GM12878 (cell line): ENCODE data around the gene TEX54. TPM values are rescaled to one million over a fixed set of nuclear protein-coding genes. Genes with fewer than 3 reads are reported as not detected.

Source experiments
- ATAC-seq: fragments of 200-7000 bp; cut with Tn5 transposase; 3 replicates; pipeline ENCODE4 v1.9.1; 2020; ENCODE audit warnings: mild to moderate bottlenecking, moderate library complexity
- BruUV-seq: library from RNA; stranded (reverse); fragments of 400-500 nt; replicated peaks from 2 replicates; lab custom pipeline; 2021; lab: Mats Ljungman, UMichigan
- CTCF ChIA-PET: fragments of 300-600 bp; sonication (Branson Sonifier 250); formaldehyde crosslinking; extraction: SDS; loops from one replicate; lab custom pipeline; 2021; ENCODE audit warnings: inconsistent platforms; lab: Yijun Ruan, JAX
- POLR2A ChIA-PET: fragments of 350-600 bp; formaldehyde crosslinking; extraction: SDS; loops from one replicate; lab custom pipeline; 2021; ENCODE audit warnings: inconsistent platforms; lab: Charles Lee
- RAD21 ChIA-PET: fragments of 300-600 bp; sonication (Branson Sonifier 250); formaldehyde crosslinking; loops from one replicate; lab custom pipeline; 2023; ENCODE audit warnings: antibody characterized with exemption; ENCODE audit not compliant: unreplicated experiment; lab: Charles Lee
- SMC1A ChIA-PET: fragments of 300-600 bp; sonication (Branson Sonifier 250); formaldehyde crosslinking; loops from one replicate; lab custom pipeline; 2023; ENCODE audit not compliant: unreplicated experiment, uncharacterized antibody; lab: Charles Lee
- DNase-seq: peaks from one replicate; pipeline ENCODE4 v3.0.0-alpha.2; 2011; ENCODE audit warnings: low read depth, low spot score
- FAIRE-seq: peaks from 3 replicates; lab custom pipeline; 2011; peaks lifted over from hg19 to GRCh38; lab: Jason Lieb, UNC
- H2AFZ ChIP-seq: 2 replicates; pipeline ENCODE4 v1.6.0; 2011; ENCODE audit warnings: low read depth, low read length, control low read depth; ENCODE audit not compliant: control insufficient read depth
- H3K27ac ChIP-seq: 2 replicates; pipeline ENCODE4 v1.5.1; 2011; ENCODE audit warnings: control low read depth; ENCODE audit not compliant: control insufficient read depth, insufficient read depth
- H3K27me3 ChIP-seq, 2 experiments: replicated peaks in 1 of 2; 2 replicates each; pipeline versions ENCODE4 v1.6.0 to v1.6.1; 2011; ENCODE audit warnings: low read length in 1 of 2; ENCODE audit not compliant: control insufficient read depth in 2 of 2, insufficient read depth in 2 of 2
- H3K36me3 ChIP-seq, 2 experiments: 2 replicates each; pipeline ENCODE4 v1.5.1; 2011; ENCODE audit warnings: low read length in 1 of 2; ENCODE audit not compliant: control insufficient read depth in 2 of 2, insufficient read depth in 2 of 2
- H3K4me1 ChIP-seq: 2 replicates; pipeline ENCODE4 v1.6.1; 2011; ENCODE audit warnings: mild to moderate bottlenecking, low read length, moderate library complexity, mixed read lengths; ENCODE audit not compliant: control insufficient read depth, insufficient read depth
- H3K4me2 ChIP-seq: 2 replicates; pipeline ENCODE4 v1.6.0; 2011; ENCODE audit warnings: control low read depth; ENCODE audit not compliant: control insufficient read depth, insufficient read depth
- H3K4me3 ChIP-seq: fragments of 200-600 bp; sonication (generic); 2 replicates; pipeline ENCODE4 v1.5.1; 2016
- H3K79me2 ChIP-seq: 2 replicates; pipeline ENCODE4 v1.6.0; 2011; ENCODE audit warnings: low read length; ENCODE audit not compliant: control insufficient read depth, insufficient read depth
- H3K9ac ChIP-seq: 2 replicates; pipeline ENCODE4 v1.8.0; 2011; ENCODE audit warnings: low read length, control low read depth, mixed read lengths; ENCODE audit not compliant: control insufficient read depth, insufficient read depth
- H3K9me3 ChIP-seq: replicated peaks from 3 replicates; pipeline ENCODE4 v1.5.1; 2011; ENCODE audit warnings: mild to moderate bottlenecking, low read length; ENCODE audit not compliant: control insufficient read depth, insufficient read depth
- H4K20me1 ChIP-seq: 2 replicates; pipeline ENCODE4 v1.6.0; 2011; ENCODE audit not compliant: control insufficient read depth, insufficient read depth
- EED ChIP-seq: sonication (generic); IDR thresholded peaks from 2 replicates; pipeline ENCODE4 v1.6.1; 2016; ENCODE audit warnings: antibody characterized with exemption, low read depth
- HDAC6 ChIP-seq: fragments of 200-600 bp; sonication (generic); IDR thresholded peaks from one replicate; pipeline ENCODE4 v1.8.0; 2017; ENCODE audit warnings: antibody characterized with exemption; ENCODE audit not compliant: unreplicated experiment
- IRF4 ChIP-seq: IDR thresholded peaks from 2 replicates; pipeline ENCODE4 v1.6.1; 2011; ENCODE audit warnings: low read depth, low read length
- KLF5 ChIP-seq: fragments of 450-650 bp; IDR thresholded peaks from 2 replicates; pipeline ENCODE4 v1.6.1; 2014; ENCODE audit warnings: mild to moderate bottlenecking; ENCODE audit not compliant: partially characterized antibody
- NBN ChIP-seq: fragments of 450-650 bp; IDR thresholded peaks from 2 replicates; pipeline ENCODE4 v1.6.1; 2016
- RUNX3 ChIP-seq: IDR thresholded peaks from 2 replicates; pipeline ENCODE4 v1.6.1; 2012; ENCODE audit warnings: low read length, inconsistent platforms
- SIX5 ChIP-seq: IDR thresholded peaks from 2 replicates; pipeline ENCODE4 v1.6.1; 2011; ENCODE audit warnings: mild to moderate bottlenecking, low read depth, low read length, moderate library complexity; ENCODE audit not compliant: severe bottlenecking
- SUPT20H ChIP-seq: IDR thresholded peaks from 2 replicates; pipeline ENCODE4 v1.6.1; 2011; ENCODE audit warnings: low read depth, mild to moderate bottlenecking, low read length, moderate library complexity, borderline replicate concordance; ENCODE audit not compliant: control insufficient read depth
- WGBS: methylation state at CpG from one replicate; pipeline ENCODE4 v1.1.6; 2016; ENCODE audit warnings: low lambda C conversion rate; ENCODE audit not compliant: insufficient replicate concordance, insufficient coverage; ENCODE audit errors: missing lambda C conversion rate; 5-methylcytosine and 5-hydroxymethylcytosine counted together
- in situ Hi-C: fragments of 300-500 bp; cut with MboI; formaldehyde crosslinking; loops from 9 replicates; pipeline ENCODE4 v1.14.3; 2018; ENCODE audit warnings: mixed read lengths
- intact Hi-C: fragments of 100-400 bp; cut with micrococcal nuclease; formaldehyde crosslinking; loops from one replicate; pipeline ENCODE4 v1.14.2; 2022; ENCODE audit not compliant: unreplicated experiment
- polyA plus RNA-seq, 11 experiments: library from polyadenylated mRNA; depleted of rRNA in 4 of 11; unstranded in 6 of 11; stranded (reverse) in 5 of 11; fragments of >200 nt; fragmentation: Nextera tagmentation in 4 of 11; fragmentation: Illumina TruSeq in 1 of 11; extraction: Ambion mirVana in 4 of 11; extraction: Trizol in 1 of 11; gene quantifications; 1 replicate in 1 of 11; 2 replicates in 10 of 11; pipeline versions ENCODE4 v1.2.1 to v1.2.3, GENCODE V29; 2011 to 2016; ENCODE audit warnings: inconsistent platforms in 2 of 11, missing spikeins in 2 of 11, low read depth in 1 of 11
- total RNA-seq, 4 experiments: library from RNA; depleted of rRNA in 3 of 4; stranded (reverse); fragments of >200 nt in 3 of 4; fragmentation: Illumina TruSeq in 1 of 4; extraction: Trizol in 1 of 4; gene quantifications; 2 replicates each; pipeline versions ENCODE4 v1.2.1 to v1.2.3, GENCODE V29; 2013 to 2021
- TF ChIP-seq, protein P1 (sequence below): fragments of 450-650 bp; formaldehyde crosslinking; IDR thresholded peaks from 2 replicates; pipeline ENCODE4 v1.4.0; 2020; ENCODE audit warnings: mild to moderate bottlenecking, moderate library complexity
- TF ChIP-seq, protein P2 (sequence below): IDR thresholded peaks from 2 replicates; pipeline ENCODE4 v1.6.1; 2011; ENCODE audit warnings: low read depth, low read length, improper control_type of control experiment, borderline replicate concordance
- TF ChIP-seq, protein P3 (sequence below): fragments of 150-350 bp; IDR thresholded peaks from 2 replicates; pipeline ENCODE4 v1.6.1; 2016; ENCODE audit warnings: low read depth, low read length

TEX54 gene
- total and polyA plus RNA-seq, 10 of the 15 experiments (the other 5 are each of a cell fraction or from before 2014, with no cell fraction given), result 0.38 to 0.68 (median 0.51) TPM; not detected in 7

DNA sequence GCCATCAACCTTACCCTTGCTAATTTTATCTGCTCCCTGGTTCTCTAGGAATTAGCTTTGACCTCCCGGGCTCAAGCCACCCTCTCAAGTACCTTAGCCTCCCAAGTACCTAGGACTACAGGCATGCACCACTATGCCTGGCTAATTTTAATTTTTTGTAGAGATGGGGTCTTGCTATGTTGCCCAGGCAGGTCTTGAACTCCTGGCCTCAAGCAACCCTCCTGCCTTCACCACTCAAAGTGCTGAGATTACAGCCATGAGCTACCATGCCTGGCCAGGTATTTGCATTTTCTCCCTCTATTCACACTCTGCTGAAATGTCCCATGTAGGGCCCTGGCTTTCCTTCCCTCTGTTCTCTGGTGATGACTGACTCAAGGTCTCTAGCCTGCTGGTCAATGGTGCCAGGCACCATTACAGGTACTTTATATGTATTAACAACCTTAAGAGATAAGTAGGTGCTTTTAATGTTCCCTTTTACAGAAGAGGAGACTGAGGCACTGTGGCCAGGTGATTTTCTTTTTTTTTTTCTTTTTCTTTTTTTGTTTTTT, 15.2 kb upstream of the TEX54 start (continued):
- TF ChIP-seq, protein P1, sequence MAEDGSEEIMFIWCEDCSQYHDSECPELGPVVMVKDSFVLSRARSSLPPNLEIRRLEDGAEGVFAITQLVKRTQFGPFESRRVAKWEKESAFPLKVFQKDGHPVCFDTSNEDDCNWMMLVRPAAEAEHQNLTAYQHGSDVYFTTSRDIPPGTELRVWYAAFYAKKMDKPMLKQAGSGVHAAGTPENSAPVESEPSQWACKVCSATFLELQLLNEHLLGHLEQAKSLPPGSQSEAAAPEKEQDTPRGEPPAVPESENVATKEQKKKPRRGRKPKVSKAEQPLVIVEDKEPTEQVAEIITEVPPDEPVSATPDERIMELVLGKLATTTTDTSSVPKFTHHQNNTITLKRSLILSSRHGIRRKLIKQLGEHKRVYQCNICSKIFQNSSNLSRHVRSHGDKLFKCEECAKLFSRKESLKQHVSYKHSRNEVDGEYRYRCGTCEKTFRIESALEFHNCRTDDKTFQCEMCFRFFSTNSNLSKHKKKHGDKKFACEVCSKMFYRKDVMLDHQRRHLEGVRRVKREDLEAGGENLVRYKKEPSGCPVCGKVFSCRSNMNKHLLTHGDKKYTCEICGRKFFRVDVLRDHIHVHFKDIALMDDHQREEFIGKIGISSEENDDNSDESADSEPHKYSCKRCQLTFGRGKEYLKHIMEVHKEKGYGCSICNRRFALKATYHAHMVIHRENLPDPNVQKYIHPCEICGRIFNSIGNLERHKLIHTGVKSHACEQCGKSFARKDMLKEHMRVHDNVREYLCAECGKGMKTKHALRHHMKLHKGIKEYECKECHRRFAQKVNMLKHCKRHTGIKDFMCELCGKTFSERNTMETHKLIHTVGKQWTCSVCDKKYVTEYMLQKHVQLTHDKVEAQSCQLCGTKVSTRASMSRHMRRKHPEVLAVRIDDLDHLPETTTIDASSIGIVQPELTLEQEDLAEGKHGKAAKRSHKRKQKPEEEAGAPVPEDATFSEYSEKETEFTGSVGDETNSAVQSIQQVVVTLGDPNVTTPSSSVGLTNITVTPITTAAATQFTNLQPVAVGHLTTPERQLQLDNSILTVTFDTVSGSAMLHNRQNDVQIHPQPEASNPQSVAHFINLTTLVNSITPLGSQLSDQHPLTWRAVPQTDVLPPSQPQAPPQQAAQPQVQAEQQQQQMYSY (CRISPR knock-in tag), result no peak
- no peak for TF ChIP-seq RUNX3
- TF ChIP-seq, all 136 proteins: peak for 0

DNA sequence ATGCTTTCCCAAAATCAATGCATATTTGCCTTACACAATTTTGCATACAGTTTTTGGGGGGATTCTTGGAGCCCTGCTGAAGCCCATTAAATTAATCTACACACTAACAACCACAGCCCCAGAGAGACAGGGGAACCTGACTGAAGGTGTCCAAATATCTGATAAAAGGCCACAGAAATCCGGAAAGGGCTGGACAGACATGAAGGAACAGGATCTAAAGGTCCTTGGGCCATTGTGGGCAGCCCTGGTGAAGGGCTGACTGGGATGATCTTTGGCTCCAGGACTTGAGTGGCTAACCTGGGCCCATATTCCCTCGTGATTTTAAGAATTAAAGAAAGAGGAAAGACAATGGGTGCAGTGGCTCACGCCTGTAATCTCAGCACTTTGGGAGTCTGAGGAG, 13.5 kb upstream of the TEX54 start:
- ChIA-PET SMC1A (interaction anchor here (0.9 kb wide), 1 partner anchor 9 kb away, joined by 4 read pairs; no protein-coding TSS in a partner anchor), RAD21 (no interaction called here), CTCF (no interaction called here), POLR2A (interaction anchor here (0.9 to 4.0 kb wide), 2 partner anchors 8 to 16 kb away, joined by 7 to 66 read pairs; no protein-coding TSS in a partner anchor)
- no peak for DNase-seq
- WGBS, result 4% methylated on average over 3 of the region's 3 CpGs
- Histone ChIP-seq H3K36me3 (no peaks in the 10 kb centered on the region), H2AFZ (no peak overlapping the region), H4K20me1 (no peaks in the 10 kb centered on the region), H3K4me1 (peaks cover 9% of the 10 kb centered on the region), H3K9me3 (no peaks in the 10 kb centered on the region), H3K4me3 (no peak overlapping the region), H3K27me3 (no peaks in the 10 kb centered on the region), H3K4me2 (no peak overlapping the region), H3K27ac (no peak overlapping the region), H3K9ac (no peak overlapping the region), H3K79me2 (no peaks in the 10 kb centered on the region)
- no peak for FAIRE-seq
- BruUV-seq, result no TSS peak
- TF ChIP-seq KLF5, result no peak
- TF ChIP-seq SIX5, result no peak
- TF ChIP-seq HDAC6, result no peak
- TF ChIP-seq, protein P2, sequence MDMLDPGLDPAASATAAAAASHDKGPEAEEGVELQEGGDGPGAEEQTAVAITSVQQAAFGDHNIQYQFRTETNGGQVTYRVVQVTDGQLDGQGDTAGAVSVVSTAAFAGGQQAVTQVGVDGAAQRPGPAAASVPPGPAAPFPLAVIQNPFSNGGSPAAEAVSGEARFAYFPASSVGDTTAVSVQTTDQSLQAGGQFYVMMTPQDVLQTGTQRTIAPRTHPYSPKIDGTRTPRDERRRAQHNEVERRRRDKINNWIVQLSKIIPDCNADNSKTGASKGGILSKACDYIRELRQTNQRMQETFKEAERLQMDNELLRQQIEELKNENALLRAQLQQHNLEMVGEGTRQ, result no peak
- TF ChIP-seq, protein P3, sequence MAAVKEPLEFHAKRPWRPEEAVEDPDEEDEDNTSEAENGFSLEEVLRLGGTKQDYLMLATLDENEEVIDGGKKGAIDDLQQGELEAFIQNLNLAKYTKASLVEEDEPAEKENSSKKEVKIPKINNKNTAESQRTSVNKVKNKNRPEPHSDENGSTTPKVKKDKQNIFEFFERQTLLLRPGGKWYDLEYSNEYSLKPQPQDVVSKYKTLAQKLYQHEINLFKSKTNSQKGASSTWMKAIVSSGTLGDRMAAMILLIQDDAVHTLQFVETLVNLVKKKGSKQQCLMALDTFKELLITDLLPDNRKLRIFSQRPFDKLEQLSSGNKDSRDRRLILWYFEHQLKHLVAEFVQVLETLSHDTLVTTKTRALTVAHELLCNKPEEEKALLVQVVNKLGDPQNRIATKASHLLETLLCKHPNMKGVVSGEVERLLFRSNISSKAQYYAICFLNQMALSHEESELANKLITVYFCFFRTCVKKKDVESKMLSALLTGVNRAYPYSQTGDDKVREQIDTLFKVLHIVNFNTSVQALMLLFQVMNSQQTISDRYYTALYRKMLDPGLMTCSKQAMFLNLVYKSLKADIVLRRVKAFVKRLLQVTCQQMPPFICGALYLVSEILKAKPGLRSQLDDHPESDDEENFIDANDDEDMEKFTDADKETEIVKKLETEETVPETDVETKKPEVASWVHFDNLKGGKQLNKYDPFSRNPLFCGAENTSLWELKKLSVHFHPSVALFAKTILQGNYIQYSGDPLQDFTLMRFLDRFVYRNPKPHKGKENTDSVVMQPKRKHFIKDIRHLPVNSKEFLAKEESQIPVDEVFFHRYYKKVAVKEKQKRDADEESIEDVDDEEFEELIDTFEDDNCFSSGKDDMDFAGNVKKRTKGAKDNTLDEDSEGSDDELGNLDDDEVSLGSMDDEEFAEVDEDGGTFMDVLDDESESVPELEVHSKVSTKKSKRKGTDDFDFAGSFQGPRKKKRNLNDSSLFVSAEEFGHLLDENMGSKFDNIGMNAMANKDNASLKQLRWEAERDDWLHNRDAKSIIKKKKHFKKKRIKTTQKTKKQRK, result no peak
- TF ChIP-seq NBN, result no peak
- TF ChIP-seq EED, result no peak
- TF ChIP-seq SUPT20H, result no peak
- TF ChIP-seq IRF4, result no peak
- no peak for ATAC-seq
- intact Hi-C loops, result no loop called here
- in situ Hi-C loops, result no loop called here
